ENCODE measurements around the gene CDC42EP1.

Gene CDC42EP1

GRCh38 chr22:37556710-37557109 lies 3.6 kb upstream of the CDC42EP1 start:
- DNase-seq: no peak
- in situ Hi-C loops (cut with MboI; ENCODE audit: low pct_unique_long_range_greater_than_20kb, low sequenced_read_pairs): no loop called here

GRCh38 chr22:37557321-37558001 lies 2.8 kb upstream of the CDC42EP1 start:
- DNase-seq: no peak
- in situ Hi-C loops (cut with MboI; ENCODE audit: low pct_unique_long_range_greater_than_20kb, low sequenced_read_pairs): no loop called here

GRCh38 chr22:37558815-37559214 lies 1.5 kb upstream of the CDC42EP1 start:
- in situ Hi-C loops (cut with MboI; ENCODE audit: low pct_unique_long_range_greater_than_20kb, low sequenced_read_pairs): no loop called here
- no peak for DNase-seq

GRCh38 chr22:37559521-37559900 lies 769 bp upstream of the CDC42EP1 start:
- in situ Hi-C loops (cut with MboI; ENCODE audit: low pct_unique_long_range_greater_than_20kb, low sequenced_read_pairs): no loop called here
- no peak for DNase-seq

- no peak for DNase-seq
- in situ Hi-C loops (cut with MboI; ENCODE audit: low pct_unique_long_range_greater_than_20kb, low sequenced_read_pairs): no loop called here
Observed at GRCh38 chr22:37560608-37561211, 430 bp downstream of the CDC42EP1 start.

GRCh38 chr22:37561212-37562048 lies 1.1 kb downstream of the CDC42EP1 start:
- in situ Hi-C loops (cut with MboI; ENCODE audit: low pct_unique_long_range_greater_than_20kb, low sequenced_read_pairs): no loop called here
- DNase-seq: peak; percentile 92

GRCh38 chr22:37562049-37562875 lies 2.0 kb downstream of the CDC42EP1 start:
- in situ Hi-C loops (cut with MboI; ENCODE audit: low pct_unique_long_range_greater_than_20kb, low sequenced_read_pairs): no loop called here
- DNase-seq: no peak

GRCh38 chr22:37563153-37564081 lies 3.1 kb downstream of the CDC42EP1 start:
- in situ Hi-C loops (cut with MboI; ENCODE audit: low pct_unique_long_range_greater_than_20kb, low sequenced_read_pairs): no loop called here
- DNase-seq: no peak

- no peak for DNase-seq
- in situ Hi-C loops (cut with MboI; ENCODE audit: low pct_unique_long_range_greater_than_20kb, low sequenced_read_pairs): no loop called here
Observed at GRCh38 chr22:37564111-37564711, 3.9 kb downstream of the CDC42EP1 start.

- DNase-seq: no peak
- in situ Hi-C loops (cut with MboI; ENCODE audit: low pct_unique_long_range_greater_than_20kb, low sequenced_read_pairs): no loop called here
Observed at GRCh38 chr22:37565830-37566229, 5.5 kb downstream of the CDC42EP1 start.

GRCh38 chr22:37566329-37566837 lies 6.1 kb downstream of the CDC42EP1 start:
- DNase-seq: no peak
- in situ Hi-C loops (cut with MboI; ENCODE audit: low pct_unique_long_range_greater_than_20kb, low sequenced_read_pairs): no loop called here

GRCh38 chr22:37566903-37567798 lies 6.9 kb downstream of the CDC42EP1 start:
- in situ Hi-C loops (cut with MboI; ENCODE audit: low pct_unique_long_range_greater_than_20kb, low sequenced_read_pairs): no loop called here
- DNase-seq: peak; percentile 91

- in situ Hi-C loops (cut with MboI; ENCODE audit: low pct_unique_long_range_greater_than_20kb, low sequenced_read_pairs): no loop called here
- DNase-seq: no peak
Observed at GRCh38 chr22:37568012-37568411, 7.7 kb downstream of the CDC42EP1 start.

- in situ Hi-C loops (cut with MboI; ENCODE audit: low pct_unique_long_range_greater_than_20kb, low sequenced_read_pairs): no loop called here
Observed at GRCh38 chr22:37568448-37569008, 8.2 kb downstream of the CDC42EP1 start.

GRCh38 chr22:37569009-37569920 lies 9.0 kb downstream of the CDC42EP1 start:
- in situ Hi-C loops (cut with MboI; ENCODE audit: low pct_unique_long_range_greater_than_20kb, low sequenced_read_pairs): no loop called here
- DNase-seq: no peak

More at GRCh38 chr22:37568448-37569008, 8.2 kb downstream of the CDC42EP1 start:
- DNase-seq: no peak

All from KBM-7 (cell line).